ENCODE measurements around the gene SMG6. TPM values are rescaled to one million over a fixed set of nuclear protein-coding genes. Genes with fewer than 3 reads are reported as not detected.

The SMG6 gene
- total RNA-seq, 1 donor from 2014 or later: 39.7 TPM

- Histone ChIP-seq H3K4me1 (ENCODE audit: insufficient read depth, low read length) (peaks cover 5% of the 10 kb centered on the region), H3K27ac (ENCODE audit: low read depth, low read length) (no peak overlapping the region), H3K9me3 (ENCODE audit: insufficient read depth, low read depth, low read length) (no peaks in the 10 kb centered on the region), H2AFZ (ENCODE audit: low read depth, low read length) (no peak overlapping the region), H3K27me3 (ENCODE audit: insufficient read depth, low read length) (peaks cover 63% of the 10 kb centered on the region), H3K4me2 (ENCODE audit: low read length) (no peak overlapping the region), H3K4me3 (ENCODE audit: insufficient read depth, low read depth, low read length) (no peak overlapping the region), H4K20me1 (ENCODE audit: insufficient read depth, low read length) (no peaks in the 10 kb centered on the region), H3K79me2 (ENCODE audit: insufficient read depth, low read length) (no peaks in the 10 kb centered on the region), H3K9ac (ENCODE audit: low read length) (no peak overlapping the region), H3K36me3 (ENCODE audit: insufficient read depth, low read length) (no peaks in the 10 kb centered on the region)
- no peak for TF ChIP-seq CTCF (IDR thresholded peaks at IDR 0.05; ENCODE audit: insufficient read depth, low read depth, low read length)
- no peak for TF ChIP-seq EZH2 (IDR thresholded peaks at IDR 0.05; ENCODE audit: insufficient read depth, low read length)
- Mint-ChIP-seq H3K27me3 (ENCODE audit: low read depth, unreplicated experiment) (peaks cover 69% of the 10 kb centered on the region), H3K4me1 (ENCODE audit: low read depth, unreplicated experiment) (no peaks in the 10 kb centered on the region), H3K4me3 (ENCODE audit: unreplicated experiment) (peak overlapping the region; percentile 35), H3K36me3 (ENCODE audit: low read depth, unreplicated experiment) (no peaks in the 10 kb centered on the region), H3K27ac (ENCODE audit: unreplicated experiment) (no peak overlapping the region), H3K9me3 (ENCODE audit: unreplicated experiment) (no peaks in the 10 kb centered on the region)
- DNase-seq (ENCODE audit: low read depth): no peak
- no peak for FAIRE-seq
Observed at GRCh38 chr17:2019723-2020122, 283.9 kb downstream of the SMG6 start.

DNA sequence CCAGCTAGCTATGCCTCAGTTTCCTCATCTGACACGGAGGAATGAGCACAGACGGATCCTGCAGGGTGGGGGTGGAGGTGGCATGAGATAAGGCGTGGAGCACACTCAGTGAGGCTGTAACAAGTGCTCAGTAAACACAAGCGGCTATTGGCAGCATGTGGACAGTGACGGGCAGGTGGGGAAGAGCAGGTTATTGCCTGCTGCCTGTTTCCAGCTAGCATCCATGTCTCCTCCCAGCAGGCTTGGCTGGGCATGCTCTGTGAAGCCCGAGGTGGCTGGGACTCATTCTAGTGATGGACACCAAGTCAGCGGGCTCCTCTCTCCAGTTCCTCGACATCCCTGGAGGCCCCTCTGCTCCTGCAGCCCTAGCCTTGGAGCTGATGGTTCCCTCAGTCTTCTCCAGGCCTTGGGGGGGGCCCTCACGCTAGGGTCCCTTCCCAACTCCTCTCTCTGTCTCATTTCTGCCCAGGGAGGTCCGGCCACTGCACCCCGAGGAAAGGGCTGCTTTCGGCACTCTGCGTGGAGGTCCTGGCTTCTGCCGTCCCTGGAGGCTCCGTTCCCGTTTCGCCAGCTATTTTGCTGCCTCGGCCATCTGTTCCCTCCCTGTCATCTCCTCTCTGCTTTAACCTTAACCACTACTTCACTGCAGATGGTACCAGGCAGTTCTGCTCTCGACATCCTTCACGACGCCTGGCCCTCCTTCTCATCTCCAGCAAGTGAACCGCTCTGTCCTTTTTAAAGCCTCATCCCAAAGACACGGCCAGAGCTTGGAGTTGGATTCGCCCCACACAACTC is 284.7 kb downstream of the SMG6 start:
- Mint-ChIP-seq H3K27me3 (ENCODE audit: low read depth, unreplicated experiment) (peaks cover 77% of the 10 kb centered on the region), H3K36me3 (ENCODE audit: low read depth, unreplicated experiment) (no peaks in the 10 kb centered on the region), H3K4me3 (ENCODE audit: unreplicated experiment) (no peak overlapping the region), H3K4me1 (ENCODE audit: low read depth, unreplicated experiment) (no peaks in the 10 kb centered on the region), H3K9me3 (ENCODE audit: unreplicated experiment) (no peaks in the 10 kb centered on the region), H3K27ac (ENCODE audit: unreplicated experiment) (no peak overlapping the region)
- no peak overlapping the region for H2AFZ ChIP-seq (ENCODE audit: low read depth, low read length)
- no peaks in the 10 kb centered on the region for H3K79me2 ChIP-seq (ENCODE audit: insufficient read depth, low read length)
- H3K9ac ChIP-seq (ENCODE audit: low read length): no peak overlapping the region
- TF ChIP-seq EZH2 (IDR thresholded peaks at IDR 0.05; ENCODE audit: insufficient read depth, low read length) (no peak), CTCF (IDR thresholded peaks at IDR 0.05; ENCODE audit: insufficient read depth, low read depth, low read length) (no peak)
- no peak for FAIRE-seq
- H3K27me3 ChIP-seq (ENCODE audit: insufficient read depth, low read length): peaks cover 55% of the 10 kb centered on the region
- no peak overlapping the region for H3K4me2 ChIP-seq (ENCODE audit: low read length)
- no peaks in the 10 kb centered on the region for H3K9me3 ChIP-seq (ENCODE audit: insufficient read depth, low read depth, low read length)
- no peaks in the 10 kb centered on the region for H3K4me1 ChIP-seq (ENCODE audit: insufficient read depth, low read length)
- no peaks in the 10 kb centered on the region for H3K36me3 ChIP-seq (ENCODE audit: insufficient read depth, low read length)
- H4K20me1 ChIP-seq (ENCODE audit: insufficient read depth, low read length): no peaks in the 10 kb centered on the region
- no peak overlapping the region for H3K4me3 ChIP-seq (ENCODE audit: insufficient read depth, low read depth, low read length)
- no peak overlapping the region for H3K27ac ChIP-seq (ENCODE audit: low read depth, low read length)
- no peak for DNase-seq (ENCODE audit: low read depth)

Data from astrocyte (in vitro differentiated cells and primary cell).